Neural progenitor cell (in vitro differentiated cells): Measurements from ENCODE around the gene ARMC3.

Experiments used
- CTCF ChIP-seq: fragments of 200-600 bp; sonication (generic); IDR thresholded peaks from 2 replicates; pipeline ENCODE4 v1.5.1; 2017; ENCODE audit warnings: antibody characterized with exemption, mild to moderate bottlenecking
- EZH2 ChIP-seq: fragments of 200-600 bp; sonication (generic); IDR thresholded peaks from 2 replicates; pipeline ENCODE4 v1.6.1; 2017; ENCODE audit warnings: antibody characterized with exemption, mild to moderate bottlenecking, moderate library complexity
- EZH2phosphoT487 ChIP-seq: fragments of 200-600 bp; sonication (generic); IDR thresholded peaks from 2 replicates; pipeline ENCODE4 v1.6.1; 2017; ENCODE audit warnings: antibody characterized with exemption

GRCh38 chr10:23060918-23061317 is 133.1 kb downstream of the ARMC3 start:
- TF ChIP-seq EZH2phosphoT487 (no peak), CTCF (no peak), EZH2 (no peak)
